GM18519 (cell line): Measurements from ENCODE around the gene MACROH2A1.

Experiments
- ATAC-seq: cut with Tn5 transposase; IDR thresholded peaks from one replicate; pipeline ENCODE4 v1.9.1; 2021; ENCODE audit warnings: mild to moderate bottlenecking, moderate library complexity; ENCODE audit not compliant: unreplicated experiment, low FRiP score

Gene MACROH2A1

GRCh38 chr5:135296900-135297816 lies 101.9 kb downstream of the MACROH2A1 start:
- ATAC-seq = no peak

- ATAC-seq = no peak
Measured at GRCh38 chr5:135295852-135296251, 103.2 kb downstream of the MACROH2A1 start.

- ATAC-seq = no peak
Measured at GRCh38 chr5:135294793-135295192, 104.2 kb downstream of the MACROH2A1 start.

- no peak for ATAC-seq
Measured at GRCh38 chr5:135289651-135290050, 109.4 kb downstream of the MACROH2A1 start.

- no peak for ATAC-seq
Measured at GRCh38 chr5:135287551-135287950, 111.5 kb downstream of the MACROH2A1 start.
